Activated naive CD4-positive, alpha-beta T cell treated with anti-CD3 and anti-CD28 coated beads, Interleukin-2, amount 10 ng/mL, durations not matched to agents 7 days and 5 days (primary cell): Measurements from ENCODE around the gene NACC1.
A peak's percentile ranks its signal among the peaks of the same experiment; 100 is the strongest.
"Not testable (repeated sequence)": the region's sequence is repeated elsewhere in the genome, so short reads cannot be mapped to it uniquely, and the experiment has no call there.

Experiments used
- CTCF ChIA-PET: fragments of 350-600 bp; sonication (Branson Sonifier 250); formaldehyde crosslinking; loops from one replicate; lab custom pipeline; 2021; ENCODE audit warnings: antibody characterized with exemption; lab: Charles Lee
- DNase-seq: peaks from one replicate; pipeline ENCODE4 v3.0.0-alpha.2; 2020
- H3K27ac Mint-ChIP-seq: one replicate; pipeline ENCODE4 v1.8.0; 2021; ENCODE audit warnings: mild to moderate bottlenecking, moderate library complexity, mixed read lengths
- H3K27me3 Mint-ChIP-seq: one replicate; pipeline ENCODE4 v1.8.0; 2021; ENCODE audit warnings: mild to moderate bottlenecking, mixed read lengths
- H3K36me3 Mint-ChIP-seq: one replicate; pipeline ENCODE4 v1.8.0; 2021; ENCODE audit warnings: mixed read lengths
- H3K4me1 Mint-ChIP-seq: one replicate; pipeline ENCODE4 v1.8.0; 2021; ENCODE audit warnings: mixed read lengths
- H3K4me3 Mint-ChIP-seq: one replicate; pipeline ENCODE4 v1.8.0; 2021; ENCODE audit warnings: mild to moderate bottlenecking, moderate library complexity, mixed read lengths
- H3K9me3 Mint-ChIP-seq: one replicate; pipeline ENCODE4 v1.8.0; 2021; ENCODE audit warnings: mixed read lengths

NACC1 gene

GRCh38 chr19:13149173-13149627 lies 31.1 kb downstream of the NACC1 start:
- Mint-ChIP-seq H3K36me3 (peaks cover 34% of the 10 kb centered on the region), H3K4me1 (peaks cover 26% of the 10 kb centered on the region), H3K27me3 (peaks cover 10% of the 10 kb centered on the region), H3K4me3 (peak overlapping the region; percentile 99), H3K27ac (peak overlapping the region; percentile 70)
- H3K9me3 Mint-ChIP-seq, result not testable (repeated sequence)
- CTCF ChIA-PET, result interaction anchor here (0.7 to 1.8 kb wide), 4 partner anchors 18 to 65 kb away, joined by 3 to 7 read pairs (median 3); no protein-coding TSS in a partner anchor
- DNase-seq, result peak; percentile 42

- Mint-ChIP-seq H3K27me3 (peaks cover 15% of the 10 kb centered on the region), H3K27ac (peak overlapping the region; percentile 99), H3K4me1 (peaks cover 26% of the 10 kb centered on the region), H3K36me3 (peaks cover 34% of the 10 kb centered on the region), H3K9me3 (no peaks in the 10 kb centered on the region), H3K4me3 (peak overlapping the region; percentile 99)
- CTCF ChIA-PET, result interaction anchor here (0.6 to 1.8 kb wide), 8 partner anchors 14 to 64 kb away, joined by 3 to 7 read pairs (median 4); partner anchors contain the start of gene NACC1
- DNase-seq, result peak; percentile 61
Observed at GRCh38 chr19:13149628-13150186, 31.6 kb downstream of the NACC1 start.

DNA sequence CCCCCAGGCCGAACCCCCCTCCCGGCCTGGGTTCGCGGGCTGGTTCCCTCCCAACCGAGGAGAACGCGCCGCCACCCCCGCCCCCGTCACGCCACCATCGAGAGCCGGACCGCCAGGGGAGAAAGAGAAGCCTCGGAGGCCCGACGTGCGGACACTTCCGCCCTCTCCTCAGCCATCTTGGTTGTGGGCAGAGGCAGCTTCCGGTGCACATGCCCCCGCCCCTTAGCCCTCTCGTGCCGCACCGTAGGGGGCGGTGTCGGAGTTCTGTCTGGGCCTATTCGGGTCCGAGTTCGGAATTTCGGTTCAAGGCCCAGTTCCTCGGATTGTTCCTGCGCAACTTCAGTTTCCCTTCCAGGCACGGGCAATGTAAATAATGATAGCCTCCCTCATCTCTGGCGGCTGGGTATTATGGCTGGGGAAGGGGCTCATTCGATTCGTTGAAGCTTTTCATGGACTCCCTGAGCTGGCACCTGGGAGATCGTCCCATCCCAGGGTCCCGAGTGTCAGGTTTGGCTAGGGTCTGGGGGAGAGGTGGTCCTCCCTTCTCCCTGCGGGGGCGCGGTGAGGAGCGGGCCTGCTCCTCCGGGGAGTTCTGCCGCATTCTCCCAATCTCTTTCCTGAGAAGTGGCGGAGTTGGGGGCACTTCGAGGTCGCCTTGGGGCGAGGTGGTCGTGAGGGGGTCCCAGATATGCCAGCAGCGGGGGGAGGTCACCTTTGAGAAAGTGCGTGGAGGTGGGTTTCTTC lies 32.3 kb downstream of the NACC1 start, which contains the start of the genes IER2 and STX10:
IER2 (plus strand) TSS at position 225 of the 744 bp plus-strand sequence. CDS start 2,776 bp downstream, outside the sequence.
STX10 (minus strand) TSS at position 189 of the 744 bp plus-strand sequence. CDS start 202 bp downstream, outside the sequence.
- CTCF ChIA-PET, result interaction anchor here (0.6 to 1.8 kb wide), 8 partner anchors 13 to 63 kb away, joined by 3 to 7 read pairs (median 4); partner anchors contain the start of gene NACC1
- Mint-ChIP-seq H3K27me3 (peaks cover 15% of the 10 kb centered on the region), H3K4me1 (peaks cover 28% of the 10 kb centered on the region), H3K27ac (peak within 1 kb of the TSS; percentile 99), H3K4me3 (peak within 1 kb of the TSS; percentile 99), H3K36me3 (peaks cover 37% of the 10 kb centered on the region), H3K9me3 (no peaks in the 10 kb centered on the region)
- peak; percentile 96 for DNase-seq

- H3K4me1 Mint-ChIP-seq, result peaks cover 31% of the 10 kb centered on the region
- H3K27ac Mint-ChIP-seq, result peak overlapping the region; percentile 99
- no peaks in the 10 kb centered on the region for H3K9me3 Mint-ChIP-seq
- H3K36me3 Mint-ChIP-seq, result peaks cover 40% of the 10 kb centered on the region
- CTCF ChIA-PET, result interaction anchor here (1.3 to 1.8 kb wide), 4 partner anchors 12 to 46 kb away, joined by 4 to 7 read pairs (median 5); partner anchors contain the start of gene NACC1
- H3K4me3 Mint-ChIP-seq, result peak overlapping the region; percentile 99
- peaks cover 15% of the 10 kb centered on the region for H3K27me3 Mint-ChIP-seq
- DNase-seq, result peak; percentile 48
Observed at GRCh38 chr19:13150931-13151604, 33.0 kb downstream of the NACC1 start.

DNA sequence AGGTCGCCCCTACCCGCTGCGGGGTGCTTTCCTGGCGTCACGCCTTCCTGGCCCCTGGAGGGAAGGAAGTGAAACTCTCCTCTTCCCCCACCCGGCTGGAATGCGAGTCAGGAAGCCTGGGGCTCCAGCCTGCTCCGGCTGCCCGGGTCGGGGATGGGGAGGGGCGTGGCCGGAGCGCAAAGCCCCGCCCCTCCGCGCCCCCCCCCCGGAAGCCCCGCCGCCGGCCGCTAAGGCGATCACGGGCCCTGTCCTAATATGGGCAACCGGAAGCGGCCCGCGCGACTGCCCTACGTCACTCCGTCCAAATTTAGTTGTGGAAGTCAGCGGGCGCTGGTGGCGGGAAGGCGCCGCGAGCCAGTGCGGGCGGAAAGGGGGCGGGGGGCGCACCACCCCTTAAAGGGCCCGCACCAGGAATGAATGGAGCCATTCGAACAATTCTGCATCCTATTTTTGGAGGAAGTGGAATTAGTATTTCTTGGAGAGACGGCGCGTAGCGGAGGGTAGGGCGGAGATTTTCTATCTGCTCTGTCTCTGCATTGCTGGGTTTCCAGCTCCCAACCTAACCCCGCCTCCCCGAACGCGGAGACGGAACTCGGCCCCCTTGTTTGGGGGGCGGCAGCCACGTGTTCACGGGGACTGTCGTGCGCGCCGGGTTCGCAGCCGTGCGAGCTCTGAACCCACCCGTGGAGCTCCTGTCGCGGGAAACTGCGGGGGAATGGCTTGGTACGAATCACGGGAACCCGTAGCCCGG lies 33.7 kb downstream of the NACC1 start:
- Mint-ChIP-seq H3K27ac (peak overlapping the region; percentile 99), H3K4me1 (peaks cover 38% of the 10 kb centered on the region)
- CTCF ChIA-PET, result interaction anchor here (1.1 to 2.0 kb wide), 4 partner anchors 12 to 47 kb away, joined by 3 to 7 read pairs (median 6); no protein-coding TSS in a partner anchor

DNA sequence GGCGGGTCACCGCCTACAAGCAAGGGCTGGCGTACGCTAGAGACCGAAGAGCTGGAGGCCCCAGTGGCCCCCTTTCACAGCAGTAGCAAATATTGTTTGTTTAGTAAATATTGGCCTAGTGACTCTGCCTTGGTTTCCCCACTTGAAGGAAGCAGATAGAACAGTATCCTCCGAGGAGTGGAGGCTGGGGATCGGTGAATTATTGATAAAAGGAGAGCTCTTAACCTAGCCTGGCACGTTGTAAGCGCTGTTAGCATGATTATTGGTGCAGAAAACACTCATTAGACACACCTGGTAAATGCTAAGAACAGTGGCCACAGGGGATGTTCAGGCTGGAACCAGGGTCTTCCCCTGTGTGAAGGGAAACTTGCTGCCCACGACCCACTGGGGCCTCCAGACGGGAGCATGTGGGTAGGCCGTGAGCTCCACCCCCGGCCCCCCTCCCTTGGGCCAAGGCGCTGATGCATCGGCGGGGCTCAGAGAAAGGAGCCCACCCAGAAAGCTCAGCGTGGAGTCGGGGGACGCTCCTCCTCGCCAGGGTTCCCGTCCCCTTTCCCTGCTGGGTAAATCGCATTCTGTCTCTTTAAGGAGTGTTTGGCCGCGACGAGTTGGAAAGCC lies 34.4 kb downstream of the NACC1 start:
- DNase-seq, result no peak
- Mint-ChIP-seq H3K4me3 (peak overlapping the region; percentile 99), H3K36me3 (peaks cover 38% of the 10 kb centered on the region), H3K4me1 (peaks cover 40% of the 10 kb centered on the region), H3K9me3 (no peaks in the 10 kb centered on the region), H3K27ac (peak overlapping the region; percentile 99), H3K27me3 (peaks cover 15% of the 10 kb centered on the region)
- CTCF ChIA-PET, result interaction anchor here (1.0 to 2.0 kb wide), 6 partner anchors 11 to 58 kb away, joined by 3 to 7 read pairs (median 4); no protein-coding TSS in a partner anchor

More for the DNA sequence above, 33.7 kb downstream of the NACC1 start:
- Mint-ChIP-seq H3K36me3 (peaks cover 39% of the 10 kb centered on the region), H3K9me3 (no peaks in the 10 kb centered on the region), H3K4me3 (peak overlapping the region; percentile 99), H3K27me3 (peaks cover 15% of the 10 kb centered on the region)
- DNase-seq, result peak; percentile 97

- H3K36me3 Mint-ChIP-seq, result peaks cover 41% of the 10 kb centered on the region
- peaks cover 42% of the 10 kb centered on the region for H3K4me1 Mint-ChIP-seq
- H3K9me3 Mint-ChIP-seq, result no peaks in the 10 kb centered on the region
- peaks cover 15% of the 10 kb centered on the region for H3K27me3 Mint-ChIP-seq
- peak; percentile 96 for DNase-seq
- CTCF ChIA-PET, result interaction anchor here (1.0 to 2.0 kb wide), 5 partner anchors 11 to 58 kb away, joined by 3 to 7 read pairs (median 6); no protein-coding TSS in a partner anchor
- peak overlapping the region; percentile 99 for H3K27ac Mint-ChIP-seq
- H3K4me3 Mint-ChIP-seq, result peak overlapping the region; percentile 99
Observed at GRCh38 chr19:13152974-13153568, 35.0 kb downstream of the NACC1 start.

- Mint-ChIP-seq H3K27ac (peak overlapping the region; percentile 99), H3K4me1 (peaks cover 45% of the 10 kb centered on the region), H3K36me3 (peaks cover 42% of the 10 kb centered on the region), H3K9me3 (no peaks in the 10 kb centered on the region), H3K4me3 (peak overlapping the region; percentile 99), H3K27me3 (peaks cover 15% of the 10 kb centered on the region)
- CTCF ChIA-PET, result interaction anchor here (1.0 to 2.0 kb wide), 3 partner anchors 15 to 59 kb away, joined by 3 to 7 read pairs (median 3); no protein-coding TSS in a partner anchor
- DNase-seq, result no peak
Observed at GRCh38 chr19:13153569-13154240, 35.6 kb downstream of the NACC1 start.

GRCh38 chr19:13154241-13154778 lies 36.2 kb downstream of the NACC1 start:
- H3K27me3 Mint-ChIP-seq, result peaks cover 15% of the 10 kb centered on the region
- H3K36me3 Mint-ChIP-seq, result peaks cover 42% of the 10 kb centered on the region
- H3K4me3 Mint-ChIP-seq, result peak overlapping the region; percentile 99
- H3K9me3 Mint-ChIP-seq, result no peaks in the 10 kb centered on the region
- peaks cover 43% of the 10 kb centered on the region for H3K4me1 Mint-ChIP-seq
- CTCF ChIA-PET, result interaction anchor here (1.0 to 1.6 kb wide), 4 partner anchors 9 to 177 kb away, joined by 3 to 9 read pairs (median 6); no protein-coding TSS in a partner anchor
- DNase-seq, result peak; percentile 73
- H3K27ac Mint-ChIP-seq, result peak overlapping the region; percentile 99

- CTCF ChIA-PET, result interaction anchor here (0.8 to 1.6 kb wide), 9 partner anchors 9 to 177 kb away, joined by 3 to 12 read pairs (median 5); no protein-coding TSS in a partner anchor
- peak overlapping the region; percentile 99 for H3K4me3 Mint-ChIP-seq
- H3K27me3 Mint-ChIP-seq, result peaks cover 15% of the 10 kb centered on the region
- H3K9me3 Mint-ChIP-seq, result no peaks in the 10 kb centered on the region
- peaks cover 41% of the 10 kb centered on the region for H3K36me3 Mint-ChIP-seq
- H3K27ac Mint-ChIP-seq, result peak overlapping the region; percentile 99
- H3K4me1 Mint-ChIP-seq, result peaks cover 44% of the 10 kb centered on the region
- DNase-seq, result peak; percentile 82
Observed at GRCh38 chr19:13154911-13155471, 36.9 kb downstream of the NACC1 start.
